ENCODE data around the gene GPR157.
A peak's percentile ranks its signal among the peaks of the same experiment; 100 is the strongest.

GPR157 gene

GRCh38 chr1:9078015-9078751 lies 50.7 kb downstream of the GPR157 start:
- no peaks in the 10 kb centered on the region for H3K36me3 Mint-ChIP-seq (ENCODE audit: low read depth)
- H3K9me3 Mint-ChIP-seq, result no peaks in the 10 kb centered on the region
- H3K27ac Mint-ChIP-seq, result no peak overlapping the region
- peaks cover 49% of the 10 kb centered on the region for H3K4me1 Mint-ChIP-seq
- H3K4me3 Mint-ChIP-seq, result no peak overlapping the region
- ATAC-seq (peak; percentile 81), DNase-seq (peak; percentile 16)
- H3K27me3 Mint-ChIP-seq, result peaks cover 29% of the 10 kb centered on the region

GRCh38 chr1:9075022-9075421 lies 53.9 kb downstream of the GPR157 start:
- H3K9me3 Mint-ChIP-seq, result no peaks in the 10 kb centered on the region
- peaks cover 29% of the 10 kb centered on the region for H3K27me3 Mint-ChIP-seq
- no peaks in the 10 kb centered on the region for H3K36me3 Mint-ChIP-seq (ENCODE audit: low read depth)
- no peak for DNase-seq
- no peak for ATAC-seq
- no peak overlapping the region for H3K27ac Mint-ChIP-seq
- H3K4me1 Mint-ChIP-seq, result peaks cover 38% of the 10 kb centered on the region
- no peak overlapping the region for H3K4me3 Mint-ChIP-seq

GRCh38 chr1:9073143-9073542 lies 55.8 kb downstream of the GPR157 start:
- DNase-seq (no peak), ATAC-seq (no peak)
- Mint-ChIP-seq H3K4me1 (peaks cover 32% of the 10 kb centered on the region), H3K4me3 (no peak overlapping the region), H3K27me3 (peaks cover 18% of the 10 kb centered on the region), H3K36me3 (ENCODE audit: low read depth) (no peaks in the 10 kb centered on the region), H3K9me3 (no peaks in the 10 kb centered on the region), H3K27ac (no peak overlapping the region)

- DNase-seq, result no peak
- peaks cover 16% of the 10 kb centered on the region for H3K27me3 Mint-ChIP-seq
- H3K27ac Mint-ChIP-seq, result no peak overlapping the region
- no peaks in the 10 kb centered on the region for H3K36me3 Mint-ChIP-seq (ENCODE audit: low read depth)
- peaks cover 27% of the 10 kb centered on the region for H3K4me1 Mint-ChIP-seq
- H3K9me3 Mint-ChIP-seq, result no peaks in the 10 kb centered on the region
- ATAC-seq, result no peak
- no peak overlapping the region for H3K4me3 Mint-ChIP-seq
Observed at GRCh38 chr1:9071554-9072235, 57.2 kb downstream of the GPR157 start.

GRCh38 chr1:9070486-9070885 lies 58.4 kb downstream of the GPR157 start:
- H3K9me3 Mint-ChIP-seq, result no peaks in the 10 kb centered on the region
- peaks cover 9% of the 10 kb centered on the region for H3K27me3 Mint-ChIP-seq
- no peak overlapping the region for H3K4me3 Mint-ChIP-seq
- no peak overlapping the region for H3K27ac Mint-ChIP-seq
- DNase-seq (no peak), ATAC-seq (no peak)
- H3K36me3 Mint-ChIP-seq (ENCODE audit: low read depth), result no peaks in the 10 kb centered on the region
- H3K4me1 Mint-ChIP-seq, result peaks cover 20% of the 10 kb centered on the region

- ATAC-seq (peak; percentile 66), DNase-seq (no peak)
- Mint-ChIP-seq H3K27ac (no peak within 1 kb of the TSS), H3K9me3 (no peaks in the 10 kb centered on the region), H3K4me1 (peaks cover 12% of the 10 kb centered on the region), H3K27me3 (peaks cover 4% of the 10 kb centered on the region), H3K4me3 (peak within 1 kb of the TSS; percentile 40), H3K36me3 (ENCODE audit: low read depth) (no peaks in the 10 kb centered on the region)
Observed at GRCh38 chr1:9069326-9070100, 59.4 kb downstream of the GPR157 start, which contains the start of gene SLC2A5. Gene SLC2A5 (minus strand): TSS chr1:9069635. CDS start chr1:9069536, 99 bp downstream.

GRCh38 chr1:9068981-9069325 lies 59.9 kb downstream of the GPR157 start:
- no peak overlapping the region for H3K27ac Mint-ChIP-seq
- H3K27me3 Mint-ChIP-seq, result peaks cover 8% of the 10 kb centered on the region
- H3K4me1 Mint-ChIP-seq, result peaks cover 6% of the 10 kb centered on the region
- H3K9me3 Mint-ChIP-seq, result no peaks in the 10 kb centered on the region
- ATAC-seq, result no peak
- H3K4me3 Mint-ChIP-seq, result peak overlapping the region; percentile 40
- no peak for DNase-seq
- H3K36me3 Mint-ChIP-seq (ENCODE audit: low read depth), result no peaks in the 10 kb centered on the region

GRCh38 chr1:9066945-9067807 lies 61.7 kb downstream of the GPR157 start:
- DNase-seq (no peak), ATAC-seq (no peak)
- no peaks in the 10 kb centered on the region for H3K36me3 Mint-ChIP-seq (ENCODE audit: low read depth)
- peaks cover 6% of the 10 kb centered on the region for H3K4me1 Mint-ChIP-seq
- H3K4me3 Mint-ChIP-seq, result no peak overlapping the region
- H3K9me3 Mint-ChIP-seq, result no peaks in the 10 kb centered on the region
- no peak overlapping the region for H3K27ac Mint-ChIP-seq
- peaks cover 8% of the 10 kb centered on the region for H3K27me3 Mint-ChIP-seq

- ATAC-seq (no peak), DNase-seq (no peak)
- Mint-ChIP-seq H3K9me3 (no peaks in the 10 kb centered on the region), H3K36me3 (ENCODE audit: low read depth) (no peaks in the 10 kb centered on the region), H3K27ac (no peak overlapping the region), H3K27me3 (peaks cover 8% of the 10 kb centered on the region), H3K4me3 (no peak overlapping the region), H3K4me1 (peaks cover 6% of the 10 kb centered on the region)
Observed at GRCh38 chr1:9065213-9065751, 63.6 kb downstream of the GPR157 start.

- H3K4me1 Mint-ChIP-seq, result no peaks in the 10 kb centered on the region
- ATAC-seq, result no peak
Observed at GRCh38 chr1:9062846-9063245, 66.1 kb downstream of the GPR157 start.

GRCh38 chr1:9062021-9062471 lies 66.9 kb downstream of the GPR157 start:
- Mint-ChIP-seq H3K4me3 (no peak overlapping the region), H3K36me3 (ENCODE audit: low read depth) (no peaks in the 10 kb centered on the region), H3K4me1 (no peaks in the 10 kb centered on the region), H3K9me3 (no peaks in the 10 kb centered on the region), H3K27me3 (peaks cover 4% of the 10 kb centered on the region), H3K27ac (no peak overlapping the region)
- ATAC-seq (no peak), DNase-seq (no peak)

More at GRCh38 chr1:9062846-9063245, 66.1 kb downstream of the GPR157 start:
- H3K4me3 Mint-ChIP-seq, result no peak overlapping the region
- DNase-seq, result no peak
- H3K36me3 Mint-ChIP-seq (ENCODE audit: low read depth), result no peaks in the 10 kb centered on the region
- H3K9me3 Mint-ChIP-seq, result no peaks in the 10 kb centered on the region
- H3K27ac Mint-ChIP-seq, result no peak overlapping the region
- peaks cover 4% of the 10 kb centered on the region for H3K27me3 Mint-ChIP-seq

GRCh38 chr1:9061252-9061960 lies 67.5 kb downstream of the GPR157 start:
- Mint-ChIP-seq H3K36me3 (ENCODE audit: low read depth) (no peaks in the 10 kb centered on the region), H3K4me3 (no peak overlapping the region), H3K9me3 (no peaks in the 10 kb centered on the region), H3K4me1 (no peaks in the 10 kb centered on the region), H3K27ac (no peak overlapping the region), H3K27me3 (peaks cover 4% of the 10 kb centered on the region)
- DNase-seq (no peak), ATAC-seq (no peak)

- ATAC-seq, result no peak
- Mint-ChIP-seq H3K27me3 (peaks cover 4% of the 10 kb centered on the region), H3K4me3 (no peak overlapping the region), H3K36me3 (ENCODE audit: low read depth) (no peaks in the 10 kb centered on the region), H3K4me1 (no peaks in the 10 kb centered on the region), H3K9me3 (no peaks in the 10 kb centered on the region), H3K27ac (no peak overlapping the region)
- no peak for DNase-seq
Observed at GRCh38 chr1:9059891-9060744, 68.8 kb downstream of the GPR157 start.
